WERI-Rb-1 (cell line): Measurements from ENCODE around the gene KHK.

Experiments used
- DNase-seq: peaks from one replicate; pipeline ENCODE4 v3.0.0-alpha.2; 2020
- H3K27ac ChIP-seq: fragments of 250-450 bp; sonication (Bioruptor Pico); 2 replicates; pipeline ENCODE4 v1.5.1; 2020; ENCODE audit warnings: mild to moderate bottlenecking, moderate library complexity
- H3K27me3 ChIP-seq: fragments of 250-450 bp; sonication (Bioruptor Pico); 2 replicates; pipeline ENCODE4 v1.5.1; 2021; ENCODE audit warnings: mild to moderate bottlenecking, low read depth, moderate library complexity; ENCODE audit not compliant: insufficient read depth, severe bottlenecking
- H3K36me3 ChIP-seq: fragments of 250-450 bp; sonication (Bioruptor Pico); 2 replicates; pipeline ENCODE4 v1.5.1; 2020; ENCODE audit warnings: mild to moderate bottlenecking, moderate library complexity
- H3K4me3 ChIP-seq: 2 replicates; pipeline ENCODE4 v1.5.1; 2011; ENCODE audit warnings: low read depth, mild to moderate bottlenecking, control low read depth, low read length
- H3K9me3 ChIP-seq: fragments of 250-450 bp; sonication (Bioruptor Pico); 2 replicates; pipeline ENCODE4 v1.5.1; 2021; ENCODE audit warnings: mild to moderate bottlenecking, moderate library complexity; ENCODE audit not compliant: severe bottlenecking
- CTCF ChIP-seq: IDR thresholded peaks from 2 replicates; pipeline ENCODE4 v1.5.1; 2011; ENCODE audit warnings: low read depth, mild to moderate bottlenecking, control low read depth, inconsistent platforms, low read length

Gene KHK

GRCh38 chr2:27123302-27124150 is 37.0 kb downstream of the KHK start, which contains the start of gene ABHD1:
Gene ABHD1, plus strand, starts transcription at chr2:27123815. Its CDS starts 134 bp downstream, at chr2:27123949.
- Histone ChIP-seq H3K27ac (peak within 1 kb of the TSS; percentile 25), H3K9me3 (no peaks in the 10 kb centered on the region), H3K36me3 (no peaks in the 10 kb centered on the region), H3K4me3 (peak within 1 kb of the TSS; percentile 68), H3K27me3 (no peaks in the 10 kb centered on the region)
- peak; percentile 77 for DNase-seq
- 0 out of 2 replicates have a peak, but pooled peaks have one; percentile 14 for TF ChIP-seq CTCF

DNA sequence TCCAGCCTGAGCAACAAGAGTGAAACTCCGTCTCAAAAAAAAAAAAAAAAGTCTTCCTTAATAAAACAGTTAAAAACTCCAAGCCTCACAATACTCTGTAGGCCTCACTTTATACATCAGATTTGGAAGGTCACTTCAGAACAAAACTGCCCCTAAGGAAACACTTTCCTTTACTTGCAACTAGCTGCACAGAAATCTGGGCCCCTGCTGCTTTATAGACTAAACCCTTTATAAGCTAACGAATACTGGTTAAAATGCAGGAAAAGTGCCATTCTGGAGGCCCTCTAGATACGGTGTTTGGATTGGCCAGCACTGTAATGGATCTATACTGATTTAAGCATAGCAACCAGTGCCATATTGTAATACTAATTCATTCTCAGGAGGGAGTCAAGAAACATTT is 38.5 kb downstream of the KHK start:
- no peaks in the 10 kb centered on the region for H3K27me3 ChIP-seq
- no peak overlapping the region for H3K27ac ChIP-seq
- DNase-seq, result no peak
- no peak overlapping the region for H3K4me3 ChIP-seq
- H3K9me3 ChIP-seq, result no peaks in the 10 kb centered on the region
- H3K36me3 ChIP-seq, result peaks cover 5% of the 10 kb centered on the region
- no peak for TF ChIP-seq CTCF

GRCh38 chr2:27126252-27126710 is 39.7 kb downstream of the KHK start:
- no peak overlapping the region for H3K27ac ChIP-seq
- TF ChIP-seq CTCF, result no peak
- no peaks in the 10 kb centered on the region for H3K9me3 ChIP-seq
- H3K27me3 ChIP-seq, result no peaks in the 10 kb centered on the region
- DNase-seq, result no peak
- H3K4me3 ChIP-seq, result no peak overlapping the region
- peaks cover 17% of the 10 kb centered on the region for H3K36me3 ChIP-seq

DNA sequence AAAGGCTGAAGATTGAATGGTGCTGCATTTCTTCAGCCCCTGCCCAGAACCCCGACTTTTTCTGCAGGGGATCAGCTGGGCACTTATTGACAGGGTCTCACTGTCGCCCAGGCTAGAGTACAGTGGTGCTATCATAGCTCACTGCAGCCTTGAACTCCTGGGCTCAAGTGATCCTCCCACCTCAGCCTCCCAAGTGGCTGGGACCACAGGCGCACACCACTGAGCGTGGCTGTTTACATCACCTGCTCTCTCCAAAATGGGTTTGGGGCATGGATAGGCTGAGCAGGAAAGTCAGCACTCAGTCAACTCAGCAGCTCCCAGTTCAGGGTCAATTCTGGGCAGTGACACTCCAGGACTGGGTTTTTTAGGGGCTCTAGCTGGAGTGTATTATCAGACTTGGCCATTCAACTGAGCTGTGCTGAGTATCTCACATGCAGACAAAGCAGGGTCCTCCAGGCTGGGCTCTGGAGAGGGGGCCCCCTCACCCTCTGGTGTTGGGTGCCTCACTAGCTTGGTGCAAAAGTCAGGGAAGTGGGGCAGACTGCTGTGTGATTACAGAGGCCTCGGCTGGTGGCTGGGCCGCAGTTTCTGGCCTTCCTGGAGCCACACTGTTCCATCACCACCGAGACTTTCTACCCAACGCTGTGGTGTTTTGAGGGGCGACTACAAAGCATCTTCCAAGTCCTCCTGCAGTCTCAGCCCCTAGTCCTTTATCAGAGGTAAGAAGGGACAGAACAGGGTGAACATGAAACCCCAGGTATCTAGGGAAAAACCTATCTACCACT is 41.5 kb downstream of the KHK start:
- Histone ChIP-seq H3K9me3 (no peaks in the 10 kb centered on the region), H3K27me3 (no peaks in the 10 kb centered on the region), H3K4me3 (no peak overlapping the region), H3K36me3 (peaks cover 32% of the 10 kb centered on the region), H3K27ac (no peak overlapping the region)
- no peak for TF ChIP-seq CTCF
- DNase-seq, result no peak

DNA sequence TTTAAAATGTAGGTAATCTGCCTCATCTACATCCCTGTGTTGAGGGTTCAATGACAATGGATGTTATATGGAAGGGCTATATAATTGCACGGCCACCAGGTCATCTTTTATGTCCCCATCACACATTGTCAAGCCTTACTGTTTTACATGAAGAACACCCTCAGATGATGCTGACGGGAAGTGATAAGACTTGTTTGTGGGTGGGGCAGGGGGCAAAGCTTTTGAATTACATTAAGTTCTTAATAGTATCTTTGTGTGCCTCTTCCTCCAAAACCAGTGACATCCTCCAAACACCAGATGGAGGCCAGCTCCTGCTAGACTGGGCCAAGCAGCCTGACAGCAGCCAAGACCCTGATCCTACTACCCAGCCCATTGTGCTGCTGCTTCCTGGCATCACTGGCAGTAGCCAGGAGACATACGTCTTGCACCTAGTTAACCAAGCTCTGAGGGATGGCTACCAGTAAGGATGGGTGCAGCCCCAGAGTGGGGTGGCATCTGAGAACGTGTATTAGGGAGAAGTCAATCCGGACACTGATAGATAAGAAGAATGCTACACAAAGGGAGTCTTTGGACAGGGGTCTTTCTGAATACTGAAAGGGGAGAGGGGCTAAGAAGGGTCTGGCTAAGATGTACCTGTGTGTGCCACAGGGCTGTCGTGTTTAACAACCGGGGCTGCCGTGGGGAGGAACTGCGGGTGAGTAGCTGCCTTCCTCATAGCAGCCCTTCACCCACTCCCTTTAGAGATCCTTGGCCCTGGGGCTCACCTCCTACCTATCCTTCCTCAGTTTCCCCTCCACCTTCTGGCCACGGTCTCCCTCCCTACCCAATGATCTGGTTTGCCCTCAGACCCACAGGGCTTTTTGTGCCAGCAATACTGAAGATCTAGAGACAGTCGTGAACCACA is 42.3 kb downstream of the KHK start:
- Histone ChIP-seq H3K36me3 (peaks cover 32% of the 10 kb centered on the region), H3K9me3 (no peaks in the 10 kb centered on the region), H3K27me3 (no peaks in the 10 kb centered on the region), H3K4me3 (no peak overlapping the region), H3K27ac (no peak overlapping the region)
- DNase-seq, result no peak
- TF ChIP-seq CTCF, result no peak
